Mesendoderm (in vitro differentiated cells): ENCODE data around the gene NYAP2.

Experiments used
- DNase-seq: peaks from one replicate; pipeline ENCODE4 v3.0.0; 2013
- H2AK5ac ChIP-seq: 2 replicates; pipeline ENCODE4 v1.6.1; 2013; ENCODE audit warnings: low read length, inconsistent platforms
- H2BK120ac ChIP-seq: 2 replicates; pipeline ENCODE4 v1.6.1; 2013; ENCODE audit warnings: low read depth, mild to moderate bottlenecking, low read length, moderate library complexity, mixed read lengths
- H2BK15ac ChIP-seq: replicated peaks from 2 replicates; pipeline ENCODE4 v1.6.1; 2013; ENCODE audit warnings: low read depth, mild to moderate bottlenecking, moderate library complexity
- H2BK5ac ChIP-seq: 2 replicates; pipeline ENCODE4 v1.6.1; 2013; ENCODE audit warnings: low read length, inconsistent platforms
- H3K18ac ChIP-seq: 2 replicates; pipeline ENCODE4 v1.6.1; 2013; ENCODE audit warnings: mild to moderate bottlenecking, low read length, mixed read lengths
- H3K23ac ChIP-seq: one replicate; pipeline ENCODE4 v1.6.1; 2013; ENCODE audit warnings: low read length
- H3K27ac ChIP-seq: 2 replicates; pipeline ENCODE4 v1.5.1; 2013; ENCODE audit warnings: low read depth, mild to moderate bottlenecking, inconsistent platforms, low read length, moderate library complexity
- H3K27me3 ChIP-seq: 2 replicates; pipeline ENCODE4 v1.6.1; 2013; ENCODE audit warnings: low read length, control low read depth, mild to moderate bottlenecking, inconsistent platforms; ENCODE audit not compliant: insufficient read depth, poor library complexity
- H3K36me3 ChIP-seq: 2 replicates; pipeline ENCODE4 v1.6.1; 2013; ENCODE audit warnings: low read length, inconsistent platforms; ENCODE audit not compliant: control insufficient read depth, insufficient read depth
- H3K4ac ChIP-seq: one replicate; pipeline ENCODE4 v1.6.1; 2013; ENCODE audit warnings: low read depth, mild to moderate bottlenecking, low read length, moderate library complexity
- H3K4me1 ChIP-seq: 2 replicates; pipeline ENCODE4 v1.6.1; 2013; ENCODE audit warnings: low read depth, low read length, inconsistent platforms; ENCODE audit not compliant: control insufficient read depth
- H3K4me2 ChIP-seq: 2 replicates; pipeline ENCODE4 v1.6.1; 2013; ENCODE audit warnings: low read length
- H3K4me3 ChIP-seq: 2 replicates; pipeline ENCODE4 v1.5.1; 2013; ENCODE audit warnings: mild to moderate bottlenecking, low read length
- H3K56ac ChIP-seq: one replicate; pipeline ENCODE4 v1.6.1; 2013; ENCODE audit warnings: low read length
- H3K79me1 ChIP-seq: 2 replicates; pipeline ENCODE4 v1.6.1; 2013; ENCODE audit warnings: low read length, inconsistent platforms
- H3K79me2 ChIP-seq: 2 replicates; pipeline ENCODE4 v1.6.1; 2013; ENCODE audit warnings: mild to moderate bottlenecking, low read length; ENCODE audit not compliant: control insufficient read depth, insufficient read depth
- H3K9ac ChIP-seq: 2 replicates; pipeline ENCODE4 v1.6.1; 2013; ENCODE audit warnings: low read length, inconsistent platforms
- H4K5ac ChIP-seq: one replicate; pipeline ENCODE4 v1.6.1; 2013; ENCODE audit warnings: low read length
- H4K8ac ChIP-seq: one replicate; pipeline ENCODE4 v1.6.1; 2013; ENCODE audit warnings: low read depth, mild to moderate bottlenecking, control low read depth, low read length, moderate library complexity
- WGBS: extraction: QIAGEN DNeasy Blood & Tissue Kit; methylation state at CpG from one replicate; pipeline ENCODE4 v1.1.7; 2013; ENCODE audit warnings: low lambda C conversion rate, missing lambda C conversion rate; ENCODE audit not compliant: insufficient coverage; ENCODE audit errors: extremely low coverage; 5-methylcytosine and 5-hydroxymethylcytosine counted together

Gene NYAP2

DNA sequence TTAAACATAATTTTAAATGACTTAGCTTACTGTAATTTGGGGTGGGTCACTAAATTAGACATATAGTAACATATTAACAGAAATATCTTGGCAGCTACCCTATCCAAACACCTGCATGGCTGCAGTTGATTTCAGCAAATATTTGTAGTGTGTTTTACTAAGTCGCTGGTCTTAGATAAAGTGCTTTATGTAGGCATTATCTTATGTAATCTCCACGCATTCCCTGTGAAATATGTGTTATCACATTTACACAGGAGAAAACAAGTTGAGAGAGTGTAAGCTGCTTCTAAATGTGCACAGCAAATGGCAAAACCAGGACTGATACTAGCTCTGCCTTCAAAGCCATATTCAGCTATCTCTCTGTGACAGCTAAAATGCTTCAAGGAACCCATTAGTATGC is 72.0 kb downstream of the NYAP2 start:
- H3K4ac ChIP-seq, result no peak overlapping the region
- no peak overlapping the region for H2BK120ac ChIP-seq
- no peaks in the 10 kb centered on the region for H3K4me1 ChIP-seq
- no peaks in the 10 kb centered on the region for H3K79me1 ChIP-seq
- H2AK5ac ChIP-seq, result no peak overlapping the region
- no peaks in the 10 kb centered on the region for H3K27me3 ChIP-seq
- H3K36me3 ChIP-seq, result no peaks in the 10 kb centered on the region
- no peak overlapping the region for H3K56ac ChIP-seq
- no peak overlapping the region for H3K4me2 ChIP-seq
- WGBS, result no CpG with 5 or more reads among the region's 2 CpGs
- H3K79me2 ChIP-seq, result no peaks in the 10 kb centered on the region
- H3K23ac ChIP-seq, result no peak overlapping the region
- no peak overlapping the region for H2BK5ac ChIP-seq
- no peak overlapping the region for H3K18ac ChIP-seq
- no peak overlapping the region for H4K5ac ChIP-seq
- no peak overlapping the region for H3K4me3 ChIP-seq
- no peak overlapping the region for H3K9ac ChIP-seq
- DNase-seq, result no peak
- H4K8ac ChIP-seq, result no peak overlapping the region
- no peak overlapping the region for H3K27ac ChIP-seq
- H2BK15ac ChIP-seq, result no peak overlapping the region

DNA sequence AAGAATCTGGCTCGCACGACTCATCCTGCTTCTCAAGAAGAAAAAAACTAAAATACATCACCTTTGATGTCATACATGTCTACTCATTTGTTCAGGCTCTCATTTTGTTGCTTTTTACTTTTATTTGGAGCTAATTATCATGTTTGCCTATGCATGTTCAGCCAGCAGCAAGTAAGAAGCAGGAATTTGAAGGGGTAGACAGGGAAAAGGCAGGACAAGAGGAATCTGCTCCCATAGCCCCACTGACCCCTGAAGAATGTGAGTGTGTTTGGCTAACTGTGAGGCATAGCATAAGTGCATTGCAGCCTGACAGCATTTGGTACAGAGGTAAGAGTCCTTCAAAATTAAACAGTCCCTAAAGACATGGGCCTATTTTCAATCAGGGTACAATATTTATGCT is 72.7 kb downstream of the NYAP2 start:
- Histone ChIP-seq H2AK5ac (no peak overlapping the region), H4K5ac (no peak overlapping the region), H3K4ac (no peak overlapping the region), H2BK120ac (no peak overlapping the region), H3K27me3 (no peaks in the 10 kb centered on the region), H3K56ac (no peak overlapping the region), H3K79me1 (no peaks in the 10 kb centered on the region), H3K18ac (no peak overlapping the region), H3K4me3 (no peak overlapping the region), H3K23ac (no peak overlapping the region), H2BK5ac (no peak overlapping the region), H3K27ac (no peak overlapping the region), H3K79me2 (no peaks in the 10 kb centered on the region), H4K8ac (no peak overlapping the region), H2BK15ac (no peak overlapping the region), H3K36me3 (no peaks in the 10 kb centered on the region), H3K4me2 (no peak overlapping the region), H3K9ac (no peak overlapping the region), H3K4me1 (no peaks in the 10 kb centered on the region)
- no CpG with 5 or more reads among the region's 2 CpGs for WGBS
- no peak for DNase-seq

- H3K9ac ChIP-seq, result no peak overlapping the region
- H3K79me1 ChIP-seq, result no peaks in the 10 kb centered on the region
- H3K18ac ChIP-seq, result no peak overlapping the region
- H3K56ac ChIP-seq, result no peak overlapping the region
- H2AK5ac ChIP-seq, result no peak overlapping the region
- H3K36me3 ChIP-seq, result no peaks in the 10 kb centered on the region
- no peaks in the 10 kb centered on the region for H3K79me2 ChIP-seq
- H4K8ac ChIP-seq, result no peak overlapping the region
- no peak overlapping the region for H3K23ac ChIP-seq
- H3K4ac ChIP-seq, result no peak overlapping the region
- no peak overlapping the region for H2BK5ac ChIP-seq
- WGBS, result no CpG with 5 or more reads among the region's 2 CpGs
- no peak overlapping the region for H2BK120ac ChIP-seq
- no peak for DNase-seq
- H3K27ac ChIP-seq, result no peak overlapping the region
- H2BK15ac ChIP-seq, result no peak overlapping the region
- H4K5ac ChIP-seq, result no peak overlapping the region
- no peaks in the 10 kb centered on the region for H3K27me3 ChIP-seq
- H3K4me1 ChIP-seq, result no peaks in the 10 kb centered on the region
- no peak overlapping the region for H3K4me3 ChIP-seq
- no peak overlapping the region for H3K4me2 ChIP-seq
Observed at GRCh38 chr2:225479386-225479785, 79.9 kb downstream of the NYAP2 start.

- Histone ChIP-seq H4K5ac (no peak overlapping the region), H2BK5ac (no peak overlapping the region), H2BK15ac (no peak overlapping the region), H3K4ac (no peak overlapping the region), H3K56ac (no peak overlapping the region), H3K36me3 (no peaks in the 10 kb centered on the region), H3K9ac (no peak overlapping the region), H3K23ac (no peak overlapping the region), H3K27ac (no peak overlapping the region), H3K79me2 (no peaks in the 10 kb centered on the region), H3K4me3 (no peak overlapping the region), H3K4me2 (no peak overlapping the region), H3K79me1 (no peaks in the 10 kb centered on the region), H2AK5ac (no peak overlapping the region), H3K4me1 (no peaks in the 10 kb centered on the region), H3K27me3 (no peaks in the 10 kb centered on the region), H2BK120ac (no peak overlapping the region), H4K8ac (no peak overlapping the region), H3K18ac (no peak overlapping the region)
- no CpG with 5 or more reads among the region's 3 CpGs for WGBS
- no peak for DNase-seq
Observed at GRCh38 chr2:225484751-225485150, 85.2 kb downstream of the NYAP2 start.

DNA sequence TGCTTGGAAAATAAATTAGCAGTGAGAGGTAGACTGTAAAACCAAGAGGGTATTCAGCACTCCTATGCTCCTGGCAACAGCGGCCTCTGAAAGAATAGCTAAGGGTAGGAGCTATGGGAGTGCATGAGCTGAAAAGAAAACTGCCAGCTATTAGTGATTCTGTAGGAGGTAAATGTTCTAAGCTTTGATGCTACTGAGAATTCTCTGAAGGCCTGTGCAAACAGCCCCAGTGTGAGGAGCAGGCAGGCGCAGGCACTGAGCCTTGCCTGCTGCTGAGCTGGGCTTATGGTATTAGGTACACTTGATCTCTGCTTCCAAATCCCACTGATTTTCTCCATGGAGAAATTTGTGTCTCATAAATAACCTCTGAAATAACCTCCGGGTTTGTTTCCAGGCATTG is 86.7 kb downstream of the NYAP2 start:
- no peaks in the 10 kb centered on the region for H3K79me1 ChIP-seq
- H3K27ac ChIP-seq, result no peak overlapping the region
- no peak overlapping the region for H2BK15ac ChIP-seq
- no peak overlapping the region for H3K4me2 ChIP-seq
- H3K4me3 ChIP-seq, result no peak overlapping the region
- H3K79me2 ChIP-seq, result no peaks in the 10 kb centered on the region
- H2BK120ac ChIP-seq, result no peak overlapping the region
- no peak overlapping the region for H3K23ac ChIP-seq
- H2BK5ac ChIP-seq, result no peak overlapping the region
- no peak overlapping the region for H4K5ac ChIP-seq
- H3K27me3 ChIP-seq, result no peaks in the 10 kb centered on the region
- no peaks in the 10 kb centered on the region for H3K36me3 ChIP-seq
- no peak overlapping the region for H3K4ac ChIP-seq
- no peak overlapping the region for H3K9ac ChIP-seq
- H3K18ac ChIP-seq, result no peak overlapping the region
- no peak for DNase-seq
- no peaks in the 10 kb centered on the region for H3K4me1 ChIP-seq
- no peak overlapping the region for H3K56ac ChIP-seq
- no CpG with 5 or more reads among the region's 3 CpGs for WGBS
- no peak overlapping the region for H4K8ac ChIP-seq
- no peak overlapping the region for H2AK5ac ChIP-seq

DNA sequence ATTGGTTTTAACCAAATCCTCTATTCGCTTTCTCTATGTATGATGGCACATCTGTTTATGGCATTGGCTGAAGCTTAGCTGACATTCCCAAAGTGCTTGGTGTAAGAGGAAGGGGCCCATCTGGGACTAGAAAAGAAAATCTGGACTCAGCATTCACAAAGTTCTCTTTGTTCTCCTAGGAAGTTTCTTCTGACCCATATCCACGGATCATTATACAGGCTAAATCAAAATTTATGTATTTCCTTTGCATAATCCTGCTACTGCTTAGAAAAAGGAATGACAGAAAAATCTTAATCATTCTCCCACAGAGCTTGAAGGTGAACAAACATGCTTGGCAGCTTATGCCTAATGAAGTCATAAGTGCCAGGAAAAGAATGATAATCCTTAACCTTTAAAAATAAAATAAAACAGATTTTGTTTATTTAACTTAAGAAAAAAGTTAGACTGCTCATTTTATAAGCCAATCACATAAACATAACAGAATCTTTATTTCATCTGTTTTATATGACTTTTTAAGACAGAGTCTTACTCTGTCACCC is 88.4 kb downstream of the NYAP2 start:
- no peaks in the 10 kb centered on the region for H3K79me1 ChIP-seq
- H3K56ac ChIP-seq, result no peak overlapping the region
- no peak overlapping the region for H3K4me3 ChIP-seq
- no peak for DNase-seq
- no peak overlapping the region for H2BK15ac ChIP-seq
- H4K5ac ChIP-seq, result no peak overlapping the region
- no peaks in the 10 kb centered on the region for H3K36me3 ChIP-seq
- no peaks in the 10 kb centered on the region for H3K27me3 ChIP-seq
- no peak overlapping the region for H3K23ac ChIP-seq
- H3K79me2 ChIP-seq, result no peaks in the 10 kb centered on the region
- no peak overlapping the region for H4K8ac ChIP-seq
- no peak overlapping the region for H2AK5ac ChIP-seq
- H2BK5ac ChIP-seq, result no peak overlapping the region
- H3K4me1 ChIP-seq, result no peaks in the 10 kb centered on the region
- no peak overlapping the region for H3K4me2 ChIP-seq
- H2BK120ac ChIP-seq, result no peak overlapping the region
- H3K27ac ChIP-seq, result no peak overlapping the region
- H3K18ac ChIP-seq, result no peak overlapping the region
- no peak overlapping the region for H3K9ac ChIP-seq
- no CpG with 5 or more reads among the region's 2 CpGs for WGBS
- H3K4ac ChIP-seq, result no peak overlapping the region
